GM19023 (cell line): ENCODE results near the gene KRTAP5-5.
"Not testable (repeated sequence)": the region's sequence is repeated elsewhere in the genome, so short reads cannot be mapped to it uniquely, and the experiment has no call there.

Source experiments
- ATAC-seq: cut with Tn5 transposase; IDR thresholded peaks from one replicate; pipeline ENCODE4 v1.9.1; 2021; ENCODE audit warnings: mild to moderate bottlenecking, moderate library complexity; ENCODE audit not compliant: unreplicated experiment

Gene KRTAP5-5

DNA sequence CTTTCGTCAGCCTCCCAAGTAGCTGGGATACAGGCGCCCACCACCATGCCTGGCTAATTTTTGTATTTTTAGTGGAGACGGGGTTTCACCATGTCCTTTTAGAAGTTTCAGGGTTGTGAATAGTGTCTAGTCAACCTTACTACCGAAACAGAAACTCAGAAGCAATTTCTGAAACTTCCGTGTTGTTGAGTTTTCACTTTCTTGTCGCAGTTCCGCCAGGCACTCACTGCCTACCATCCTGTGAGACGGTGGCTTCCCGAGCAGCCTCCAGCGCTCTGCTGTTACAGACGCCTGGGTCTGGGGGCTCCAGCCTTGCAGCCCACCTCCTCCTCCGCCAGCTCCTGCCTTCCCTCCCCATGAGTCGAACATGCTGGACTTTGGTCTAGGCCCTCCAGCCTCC lies 23.7 kb upstream of the KRTAP5-5 start:
- ATAC-seq, result not testable (repeated sequence)

GRCh38 chr11:1607156-1607845 lies 22.3 kb upstream of the KRTAP5-5 start:
- not testable (repeated sequence) for ATAC-seq

DNA sequence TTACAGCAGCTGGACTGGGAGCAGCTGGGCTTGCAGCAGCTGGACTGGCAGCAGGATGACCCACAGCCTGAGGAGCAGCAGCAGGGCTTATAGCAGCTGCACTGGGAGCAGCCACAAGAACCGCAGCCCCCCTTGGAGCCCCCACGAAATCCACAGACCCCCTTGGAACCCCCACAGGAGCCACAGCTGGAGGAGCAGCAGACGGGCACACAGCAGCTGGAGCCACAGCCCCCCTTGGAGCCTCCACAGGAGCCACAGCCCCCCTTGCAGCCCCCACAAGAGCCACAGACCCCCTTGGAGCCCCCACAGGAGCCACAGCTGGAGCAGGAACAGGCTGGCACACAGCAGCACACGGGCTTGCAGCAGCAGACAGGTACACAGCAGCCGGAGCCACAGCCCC lies 21.7 kb upstream of the KRTAP5-5 start:
- ATAC-seq, result not testable (repeated sequence)

DNA sequence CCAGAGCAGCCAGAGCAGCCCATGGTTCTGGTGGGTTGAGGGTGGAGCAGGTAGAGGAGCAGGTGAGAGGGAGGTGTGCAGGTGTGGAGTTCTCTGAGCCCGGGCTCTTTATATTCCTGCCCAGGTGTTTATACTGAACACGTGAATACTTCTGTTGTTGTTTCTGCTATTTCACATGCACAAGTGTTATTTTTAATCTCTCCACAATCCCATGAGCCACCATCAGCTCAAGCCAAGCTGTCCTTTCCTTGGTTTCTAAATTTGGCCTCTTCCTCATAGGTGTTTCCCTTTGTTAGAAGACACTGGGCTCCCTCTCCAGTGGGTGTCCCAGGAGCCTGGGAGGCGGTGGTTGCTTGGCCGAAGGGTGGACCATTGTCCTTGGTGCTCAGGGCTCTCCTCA lies 21.2 kb upstream of the KRTAP5-5 start, which contains the start of gene KRTAP5-3:
TSS of gene KRTAP5-3 (minus strand) at position 101 of the 400 bp plus-strand sequence. CDS start at position 23, 78 bp downstream.
- no peak for ATAC-seq

GRCh38 chr11:1618231-1618630 lies 11.3 kb upstream of the KRTAP5-5 start:
- ATAC-seq, result no peak

DNA sequence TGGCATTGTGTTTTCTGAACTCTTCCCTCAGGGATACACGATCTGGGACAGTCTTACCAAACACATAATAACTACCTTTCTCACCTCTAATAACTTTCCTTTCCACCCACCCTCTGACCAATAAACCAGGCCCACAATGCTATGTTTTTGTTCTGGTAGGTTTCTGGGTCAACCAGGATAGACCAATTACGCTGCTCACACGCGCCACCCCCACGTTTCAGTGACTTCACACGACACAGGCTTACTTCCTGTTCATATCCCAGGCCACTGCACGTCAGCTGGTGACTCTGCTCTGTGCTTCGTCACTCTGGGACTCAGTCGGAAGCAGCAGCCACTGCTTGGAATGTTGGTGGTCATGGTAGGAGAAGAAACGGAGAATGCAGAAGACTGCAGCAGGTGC lies 10.1 kb upstream of the KRTAP5-5 start:
- ATAC-seq, result no peak

GRCh38 chr11:1622086-1622485 lies 7.5 kb upstream of the KRTAP5-5 start, which contains the start of gene KRTAP5-4:
TSS of gene KRTAP5-4 (minus strand) at chr11:1622138. CDS start at chr11:1622093, 45 bp downstream.
- no peak for ATAC-seq

GRCh38 chr11:1623716-1624115 lies 5.9 kb upstream of the KRTAP5-5 start:
- ATAC-seq, result no peak

DNA sequence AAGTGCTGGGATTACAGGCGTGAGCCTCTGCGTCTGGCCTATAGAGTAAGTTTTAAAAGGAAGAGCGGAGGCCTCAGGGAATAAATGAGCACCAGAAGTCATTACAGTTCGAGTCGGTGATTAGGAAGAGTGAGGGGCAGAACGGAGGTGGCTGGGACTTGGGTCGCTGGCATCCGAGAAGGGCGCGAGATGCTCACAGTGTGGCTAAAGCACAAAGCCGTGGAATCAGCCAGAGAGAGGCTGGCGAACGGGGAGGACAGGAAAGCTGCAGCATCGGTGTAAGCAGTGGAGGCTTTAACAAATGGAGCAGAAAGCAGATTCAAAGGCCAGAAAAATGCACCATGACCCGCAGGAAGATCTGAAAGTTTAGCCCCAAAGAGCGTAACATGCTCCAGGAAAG lies 5.0 kb upstream of the KRTAP5-5 start:
- no peak for ATAC-seq

- no peak for ATAC-seq
Observed at GRCh38 chr11:1625541-1625940, 4.0 kb upstream of the KRTAP5-5 start.

DNA sequence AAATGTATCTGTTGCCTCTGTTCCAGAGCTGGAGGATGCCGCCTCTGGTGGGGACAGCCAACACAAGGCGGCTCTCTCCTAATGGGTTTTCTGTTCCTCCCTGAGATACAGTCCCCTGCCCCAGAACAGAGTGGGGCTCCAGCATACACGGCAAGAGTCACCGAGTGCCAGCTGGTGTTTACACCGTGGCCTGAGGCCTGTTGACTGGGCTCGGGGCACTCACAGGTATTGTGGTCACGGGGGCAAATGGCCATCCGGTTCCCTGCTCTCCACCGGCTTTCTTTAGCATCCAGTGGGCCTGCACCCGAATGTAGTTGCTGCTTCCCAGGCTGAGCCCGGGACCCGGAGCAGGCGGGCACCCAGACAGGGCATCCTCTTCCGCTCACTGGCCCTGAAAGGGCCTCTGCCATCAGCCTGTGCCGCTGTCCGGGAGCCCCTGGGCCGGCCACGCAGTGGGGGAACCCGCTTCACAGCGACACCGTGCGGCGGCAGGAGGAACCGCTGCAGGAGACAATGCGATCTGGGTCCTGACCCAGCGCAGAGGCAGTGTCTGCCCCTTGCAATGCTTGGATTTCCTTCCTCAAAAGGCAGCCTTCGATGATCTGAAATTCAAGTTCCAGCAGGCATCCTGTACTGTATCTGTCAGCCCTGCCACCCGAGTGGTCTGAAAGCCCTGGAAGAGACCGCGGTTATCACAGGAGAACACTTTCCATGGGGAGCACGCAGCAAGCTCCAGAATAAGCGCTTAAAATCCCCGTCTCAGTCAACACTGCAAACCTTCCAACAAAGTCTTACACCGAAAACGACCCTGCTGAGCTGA lies 859 bp upstream of the KRTAP5-5 start:
- no peak for ATAC-seq

GRCh38 chr11:1630271-1630670 lies 696 bp downstream of the KRTAP5-5 start:
- no peak for ATAC-seq

DNA sequence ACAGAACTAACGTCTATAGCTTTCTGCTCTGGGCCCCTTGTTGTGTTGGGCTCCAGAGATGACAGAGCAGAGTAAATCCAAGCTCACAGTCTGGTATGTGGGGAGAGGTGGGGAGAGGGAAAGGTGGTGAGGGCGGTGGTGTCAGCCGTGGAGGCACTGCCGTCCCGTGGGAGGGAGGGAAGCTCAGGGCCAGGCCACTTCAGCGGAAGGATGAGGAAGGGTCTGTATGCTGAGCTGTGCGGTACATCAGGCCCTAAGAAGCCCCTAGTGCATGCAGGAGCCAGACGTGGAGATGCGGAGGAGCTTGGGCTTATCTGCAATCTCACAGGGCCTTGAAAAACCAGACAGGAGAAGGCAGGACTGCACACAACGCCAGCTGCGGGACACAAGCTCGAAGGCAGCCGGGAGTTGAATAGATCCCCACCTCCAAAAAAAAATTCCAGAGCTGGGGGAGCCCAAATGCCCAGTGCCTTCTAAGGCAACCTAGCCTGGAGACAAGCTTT lies 1.5 kb downstream of the KRTAP5-5 start:
- no peak for ATAC-seq

DNA sequence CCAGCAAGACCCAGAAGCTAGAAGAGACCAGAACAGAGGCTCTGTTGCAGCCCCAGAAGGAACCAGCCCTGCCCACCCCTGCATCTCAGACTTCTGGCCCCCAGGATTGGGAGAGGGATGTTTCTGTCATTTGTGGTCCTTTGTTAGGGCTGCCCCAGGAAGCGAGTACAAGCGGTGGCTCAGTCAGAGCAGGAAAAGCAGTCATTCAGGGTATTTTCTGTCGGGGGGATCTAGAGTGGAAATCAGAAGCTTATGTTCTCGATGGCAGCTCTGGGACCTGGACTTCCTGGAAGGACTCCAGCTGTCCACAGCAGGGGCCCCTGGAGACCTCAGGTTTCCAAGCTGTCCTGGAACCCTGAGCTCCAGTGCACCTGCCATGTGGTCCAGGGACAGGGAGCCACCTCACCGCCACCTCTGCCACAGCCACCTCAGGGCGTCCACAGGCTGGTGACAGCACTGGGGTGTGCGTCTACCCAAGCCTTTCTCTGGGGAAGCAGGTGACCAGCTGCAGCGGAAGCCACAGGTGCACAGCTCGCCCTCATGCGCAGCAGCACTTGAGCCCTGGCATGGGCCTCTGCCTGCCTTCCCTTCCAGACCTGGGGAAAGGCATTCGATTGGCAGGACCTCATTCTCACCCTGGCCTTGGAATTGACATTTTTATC lies 2.6 kb downstream of the KRTAP5-5 start:
- no peak for ATAC-seq

DNA sequence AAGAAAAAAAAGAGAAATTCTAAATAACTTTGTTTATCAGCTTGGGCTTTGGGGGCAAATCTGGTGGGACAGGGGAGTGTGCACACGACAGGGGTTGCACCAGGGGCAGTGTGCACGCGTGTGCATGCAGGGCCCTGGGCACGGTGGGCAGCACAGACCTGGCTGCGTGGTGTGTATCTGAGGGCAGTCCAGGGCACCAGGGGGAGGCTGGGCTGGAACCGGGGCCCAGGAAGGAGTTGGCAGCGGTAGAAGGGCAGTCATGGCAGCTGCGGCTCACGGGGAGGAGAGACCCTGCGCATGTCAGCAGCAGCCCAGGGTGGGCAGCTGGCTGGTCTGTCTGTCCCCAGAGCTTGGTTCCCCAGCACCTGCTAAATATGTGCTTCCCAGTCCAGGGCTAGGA lies 4.3 kb downstream of the KRTAP5-5 start:
- no peak for ATAC-seq

- ATAC-seq, result no peak
Observed at GRCh38 chr11:1636291-1636950, 6.8 kb downstream of the KRTAP5-5 start.

GRCh38 chr11:1637628-1638027 lies 8.1 kb downstream of the KRTAP5-5 start:
- no peak for ATAC-seq

DNA sequence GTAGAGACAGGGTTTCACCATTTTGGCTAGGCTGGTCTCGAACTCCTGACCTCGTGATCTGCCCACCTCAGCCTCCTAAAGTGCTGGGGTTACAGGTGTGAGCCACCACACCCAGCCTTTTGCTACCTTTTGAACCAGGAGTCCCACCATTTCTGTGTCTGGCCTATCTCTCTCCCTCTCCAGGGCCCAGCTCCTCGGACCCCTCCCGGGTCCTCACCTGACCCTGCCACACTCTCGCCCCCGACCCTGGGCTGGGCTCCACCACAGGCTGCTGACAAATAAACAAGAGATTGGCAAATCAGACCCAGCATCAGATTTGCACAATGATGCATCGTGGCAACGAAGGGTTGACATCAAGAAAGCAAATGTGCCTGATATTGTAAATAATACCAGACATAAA lies 8.8 kb downstream of the KRTAP5-5 start:
- ATAC-seq, result no peak

DNA sequence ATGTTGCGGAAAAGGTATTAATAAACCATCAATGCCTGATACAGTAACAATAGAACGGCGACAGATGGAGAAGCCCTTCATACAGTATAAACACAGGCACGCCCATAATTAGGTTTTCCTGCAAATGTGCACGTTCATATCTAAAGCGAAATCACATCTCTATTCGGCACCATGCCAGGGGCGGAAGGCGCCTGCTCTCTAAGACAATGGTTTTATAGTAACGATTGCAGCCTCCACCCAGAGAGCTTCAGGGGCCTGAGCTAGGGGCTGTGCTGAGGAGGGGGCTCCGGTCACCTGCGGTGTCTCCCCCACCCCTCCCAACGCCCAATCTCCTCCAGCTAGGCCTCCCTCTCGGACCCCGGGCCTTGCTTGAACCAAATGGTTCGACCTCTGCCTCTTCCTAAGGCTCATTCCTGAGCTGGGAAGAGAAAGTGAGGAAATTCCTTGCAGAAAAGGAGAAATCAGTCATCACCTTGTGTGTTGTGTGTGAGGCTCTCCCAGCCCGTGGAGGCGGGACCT lies 9.6 kb downstream of the KRTAP5-5 start:
- no peak for ATAC-seq

- ATAC-seq, result no peak
Observed at GRCh38 chr11:1639666-1640065, 10.1 kb downstream of the KRTAP5-5 start.
